Measurements from ENCODE around the gene EPN2. TPM values are rescaled to one million over a fixed set of nuclear protein-coding genes. Genes with fewer than 3 reads are reported as not detected.

Gene EPN2
- polyA plus RNA-seq, 1 experiment, result 21.2 TPM

DNA sequence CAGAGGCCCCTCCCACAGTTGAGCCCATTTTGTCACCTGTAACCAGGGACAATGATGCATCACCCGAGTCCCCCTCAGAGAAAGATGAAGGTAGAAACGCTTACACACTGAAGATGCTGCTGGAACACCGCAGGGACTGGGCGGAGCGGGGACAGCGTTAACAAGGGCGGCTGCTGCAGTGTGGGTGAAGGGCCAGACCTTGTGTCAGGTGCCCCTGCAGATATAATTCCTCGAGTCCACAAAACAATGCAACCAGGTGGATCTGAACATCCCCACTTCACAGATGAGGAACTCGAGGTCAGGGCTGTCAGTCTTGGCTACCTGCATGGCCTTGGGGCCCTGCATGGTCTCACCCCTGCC, 134.8 kb downstream of the EPN2 start:
- CTCF ChIA-PET, result interaction anchor here (1.3 kb wide), 1 partner anchor 9 kb away, joined by 3 read pairs; no protein-coding TSS in a partner anchor
- POLR2A ChIA-PET, result no interaction called here

GRCh38 chr17:19372439-19372838, 135.3 kb downstream of the EPN2 start:
- no peak for DNase-seq (ENCODE audit: low read depth)
- TF ChIP-seq, protein P1, sequence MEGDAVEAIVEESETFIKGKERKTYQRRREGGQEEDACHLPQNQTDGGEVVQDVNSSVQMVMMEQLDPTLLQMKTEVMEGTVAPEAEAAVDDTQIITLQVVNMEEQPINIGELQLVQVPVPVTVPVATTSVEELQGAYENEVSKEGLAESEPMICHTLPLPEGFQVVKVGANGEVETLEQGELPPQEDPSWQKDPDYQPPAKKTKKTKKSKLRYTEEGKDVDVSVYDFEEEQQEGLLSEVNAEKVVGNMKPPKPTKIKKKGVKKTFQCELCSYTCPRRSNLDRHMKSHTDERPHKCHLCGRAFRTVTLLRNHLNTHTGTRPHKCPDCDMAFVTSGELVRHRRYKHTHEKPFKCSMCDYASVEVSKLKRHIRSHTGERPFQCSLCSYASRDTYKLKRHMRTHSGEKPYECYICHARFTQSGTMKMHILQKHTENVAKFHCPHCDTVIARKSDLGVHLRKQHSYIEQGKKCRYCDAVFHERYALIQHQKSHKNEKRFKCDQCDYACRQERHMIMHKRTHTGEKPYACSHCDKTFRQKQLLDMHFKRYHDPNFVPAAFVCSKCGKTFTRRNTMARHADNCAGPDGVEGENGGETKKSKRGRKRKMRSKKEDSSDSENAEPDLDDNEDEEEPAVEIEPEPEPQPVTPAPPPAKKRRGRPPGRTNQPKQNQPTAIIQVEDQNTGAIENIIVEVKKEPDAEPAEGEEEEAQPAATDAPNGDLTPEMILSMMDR (IDR thresholded peaks at IDR 0.05; ENCODE audit: insufficient read depth, low read depth, low read length), result no peak
- ChIA-PET CTCF (interaction anchor here (1.3 kb wide), 1 partner anchor 9 kb away, joined by 3 read pairs; no protein-coding TSS in a partner anchor), POLR2A (no interaction called here)
- Histone ChIP-seq H3K27me3 (ENCODE audit: control insufficient read depth, insufficient read depth, low read length) (no peaks in the 10 kb centered on the region), H3K4me3 (ENCODE audit: low read depth, low read length) (no peak overlapping the region), H3K36me3 (ENCODE audit: control insufficient read depth, insufficient read depth, low read length) (no peaks in the 10 kb centered on the region)

More for the DNA sequence above, 134.8 kb downstream of the EPN2 start:
- H3K27me3 ChIP-seq (ENCODE audit: control insufficient read depth, insufficient read depth, low read length), result no peaks in the 10 kb centered on the region
- no peaks in the 10 kb centered on the region for H3K36me3 ChIP-seq (ENCODE audit: control insufficient read depth, insufficient read depth, low read length)
- no peak overlapping the region for H3K4me3 ChIP-seq (ENCODE audit: low read depth, low read length)
- DNase-seq (ENCODE audit: low read depth), result no peak
- TF ChIP-seq, protein P1 (IDR thresholded peaks at IDR 0.05; ENCODE audit: insufficient read depth, low read depth, low read length), result no peak

GRCh38 chr17:19372866-19373504, 135.8 kb downstream of the EPN2 start:
- ChIA-PET POLR2A (no interaction called here), CTCF (interaction anchor here (0.7 to 2.3 kb wide), 4 partner anchors 10 to 74 kb away, joined by 3 to 11 read pairs (median 6); no protein-coding TSS in a partner anchor)
- no peak for DNase-seq (ENCODE audit: low read depth)
- Histone ChIP-seq H3K27me3 (ENCODE audit: control insufficient read depth, insufficient read depth, low read length) (no peaks in the 10 kb centered on the region), H3K36me3 (ENCODE audit: control insufficient read depth, insufficient read depth, low read length) (no peaks in the 10 kb centered on the region), H3K4me3 (ENCODE audit: low read depth, low read length) (no peak overlapping the region)
- TF ChIP-seq, protein P1 (IDR thresholded peaks at IDR 0.05; ENCODE audit: insufficient read depth, low read depth, low read length), result no peak

DNA sequence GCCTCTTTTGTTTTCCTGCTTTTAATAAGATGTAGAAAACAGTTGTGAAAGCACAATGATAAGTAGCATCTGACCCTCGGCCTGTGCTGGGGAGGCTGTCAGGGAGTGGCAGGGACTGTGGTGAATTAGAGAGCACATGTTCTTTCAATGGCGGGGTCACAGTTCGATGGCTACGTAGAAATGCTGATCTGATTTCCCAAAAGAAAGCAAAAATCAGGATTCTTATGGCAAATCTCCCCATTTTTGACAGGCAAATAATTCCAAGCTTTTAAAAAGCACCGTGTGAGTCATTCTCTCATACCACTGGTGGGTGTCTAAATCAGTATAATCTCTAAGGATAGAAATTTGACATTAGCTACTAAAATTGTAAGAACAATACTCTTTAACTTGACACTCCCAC, 137.0 kb downstream of the EPN2 start:
- ChIA-PET CTCF (interaction anchor here (0.9 to 3.1 kb wide), 4 partner anchors 9 to 73 kb away, joined by 3 to 15 read pairs (median 10); partner anchors contain the start of gene B9D1), POLR2A (no interaction called here)
- Histone ChIP-seq H3K4me3 (ENCODE audit: low read depth, low read length) (no peak overlapping the region), H3K36me3 (ENCODE audit: control insufficient read depth, insufficient read depth, low read length) (no peaks in the 10 kb centered on the region), H3K27me3 (ENCODE audit: control insufficient read depth, insufficient read depth, low read length) (no peaks in the 10 kb centered on the region)
- TF ChIP-seq, protein P1 (IDR thresholded peaks at IDR 0.05; ENCODE audit: insufficient read depth, low read depth, low read length), result no peak
- no peak for DNase-seq (ENCODE audit: low read depth)

DNA sequence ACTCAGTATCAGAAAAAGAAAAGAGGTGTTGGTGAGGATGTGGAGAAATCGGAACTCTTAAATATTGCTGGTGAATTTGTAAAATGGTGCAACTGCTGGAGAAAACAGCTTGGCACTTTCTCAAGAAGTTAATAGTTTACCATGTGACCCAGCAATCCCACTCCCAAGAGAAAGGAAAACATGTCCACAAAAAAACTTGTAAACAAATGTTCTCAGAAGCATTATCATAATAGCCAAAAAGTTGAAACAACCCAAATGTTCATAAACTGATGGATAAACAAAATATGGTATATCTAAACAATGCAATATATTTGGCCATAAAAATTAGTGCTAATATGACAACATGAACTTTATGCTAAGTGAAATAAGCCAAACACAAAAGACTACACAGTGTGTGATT, 138.6 kb downstream of the EPN2 start:
- H3K4me3 ChIP-seq (ENCODE audit: low read depth, low read length), result no peak overlapping the region
- no peaks in the 10 kb centered on the region for H3K27me3 ChIP-seq (ENCODE audit: control insufficient read depth, insufficient read depth, low read length)
- DNase-seq (ENCODE audit: low read depth), result no peak
- POLR2A ChIA-PET, result no interaction called here
- TF ChIP-seq, protein P1 (IDR thresholded peaks at IDR 0.05; ENCODE audit: insufficient read depth, low read depth, low read length), result no peak
- peaks cover 9% of the 10 kb centered on the region for H3K36me3 ChIP-seq (ENCODE audit: control insufficient read depth, insufficient read depth, low read length)
- CTCF ChIA-PET, result interaction anchor here (2.3 to 3.1 kb wide), 2 partner anchors 9 to 13 kb away, joined by 8 to 15 read pairs; partner anchors contain the start of gene B9D1

Measured in BJ (cell line).